LoVo (cell line): Measurements from ENCODE around the gene GUSB.
"Not testable (repeated sequence)": the region's sequence is repeated elsewhere in the genome, so short reads cannot be mapped to it uniquely, and the experiment has no call there.

ENCODE experiments used
- DNase-seq: peaks from one replicate; pipeline ENCODE4 v3.0.0-alpha.2; 2016; ENCODE audit warnings: low spot score

Gene GUSB

GRCh38 chr7:65975814-65976445 lies 6.1 kb downstream of the GUSB start:
- no peak for DNase-seq

- DNase-seq, result no peak
Observed at GRCh38 chr7:65974876-65975275, 7.1 kb downstream of the GUSB start.

- no peak for DNase-seq
Observed at GRCh38 chr7:65974191-65974801, 7.7 kb downstream of the GUSB start.

GRCh38 chr7:65972976-65973375 lies 9.0 kb downstream of the GUSB start:
- DNase-seq, result no peak

- DNase-seq, result no peak
Observed at GRCh38 chr7:65971021-65971420, 11.0 kb downstream of the GUSB start.

- no peak for DNase-seq
Observed at GRCh38 chr7:65968256-65969185, 13.5 kb downstream of the GUSB start.

GRCh38 chr7:65967361-65968155 lies 14.5 kb downstream of the GUSB start:
- no peak for DNase-seq

GRCh38 chr7:65966146-65966545 lies 15.9 kb downstream of the GUSB start:
- no peak for DNase-seq

GRCh38 chr7:65964671-65965070 lies 17.3 kb downstream of the GUSB start:
- DNase-seq, result not testable (repeated sequence)

GRCh38 chr7:65962033-65962432 lies 20.0 kb downstream of the GUSB start:
- DNase-seq, result no peak

GRCh38 chr7:65960351-65961074 lies 21.5 kb downstream of the GUSB start:
- DNase-seq, result no peak

- no peak for DNase-seq
Observed at GRCh38 chr7:65955718-65956117, 26.3 kb downstream of the GUSB start.

- DNase-seq, result no peak
Observed at GRCh38 chr7:65953890-65954450, 28.0 kb downstream of the GUSB start.

GRCh38 chr7:65953001-65953720 lies 28.9 kb downstream of the GUSB start:
- no peak for DNase-seq

- DNase-seq, result no peak
Observed at GRCh38 chr7:65951837-65952578, 30.0 kb downstream of the GUSB start.

GRCh38 chr7:65946904-65947303 lies 35.1 kb downstream of the GUSB start:
- DNase-seq, result no peak

- DNase-seq, result not testable (repeated sequence)
Observed at GRCh38 chr7:65945787-65946186, 36.2 kb downstream of the GUSB start.

- DNase-seq, result no peak
Observed at GRCh38 chr7:65938336-65938895, 43.6 kb downstream of the GUSB start.

GRCh38 chr7:65937296-65937695 lies 44.7 kb downstream of the GUSB start:
- no peak for DNase-seq
